HG03575 (cell line): ENCODE data around the gene CCL16.

Experiments
- ATAC-seq: cut with Tn5 transposase; IDR thresholded peaks from one replicate; pipeline ENCODE4 v1.9.1; 2021; ENCODE audit not compliant: unreplicated experiment, insufficient number of reproducible peaks, low FRiP score; ENCODE audit errors: extremely low read depth

The CCL16 gene

GRCh38 chr17:35991075-35991474, 9.8 kb upstream of the CCL16 start:
- no peak for ATAC-seq

GRCh38 chr17:35988164-35988563, 6.9 kb upstream of the CCL16 start:
- no peak for ATAC-seq

GRCh38 chr17:35986643-35987042, 5.3 kb upstream of the CCL16 start, which contains the start of gene CCL14:
CCL14 (minus strand) TSS chr17:35986729; CDS start chr17:35986649, 80 bp downstream.
- ATAC-seq = no peak

- ATAC-seq = no peak
These were observed 2.8 kb upstream of the CCL16 start for GRCh38 chr17:35984140-35984539.

GRCh38 chr17:35982409-35983191, 1.3 kb upstream of the CCL16 start:
- ATAC-seq = no peak

GRCh38 chr17:35981908-35982330, 622 bp upstream of the CCL16 start:
- ATAC-seq = no peak

GRCh38 chr17:35978346-35978745, 3.0 kb downstream of the CCL16 start:
- ATAC-seq = no peak

GRCh38 chr17:35977509-35977908, 3.8 kb downstream of the CCL16 start:
- ATAC-seq = no peak

GRCh38 chr17:35973333-35974260, 7.7 kb downstream of the CCL16 start:
- ATAC-seq = no peak

GRCh38 chr17:35972945-35973332, 8.4 kb downstream of the CCL16 start:
- ATAC-seq = no peak

GRCh38 chr17:35972535-35972934, 8.8 kb downstream of the CCL16 start:
- no peak for ATAC-seq

GRCh38 chr17:35972066-35972465, 9.2 kb downstream of the CCL16 start:
- no peak for ATAC-seq

GRCh38 chr17:35969558-35970380, 11.5 kb downstream of the CCL16 start:
- ATAC-seq = no peak

GRCh38 chr17:35968520-35969054, 12.7 kb downstream of the CCL16 start:
- no peak for ATAC-seq

- ATAC-seq = no peak
These were observed 16.0 kb downstream of the CCL16 start for GRCh38 chr17:35965272-35965671.

GRCh38 chr17:35963663-35964062, 17.6 kb downstream of the CCL16 start:
- ATAC-seq = no peak

- ATAC-seq = no peak
These were observed 27.6 kb downstream of the CCL16 start for GRCh38 chr17:35953720-35954119.

- no peak for ATAC-seq
These were observed 31.9 kb downstream of the CCL16 start for GRCh38 chr17:35949401-35949800.

GRCh38 chr17:35948092-35948491, 33.2 kb downstream of the CCL16 start:
- ATAC-seq = no peak
